Activated CD4-positive, alpha-beta T cell treated with anti-CD3 and anti-CD28 coated beads for 36 hours (primary cell): ENCODE data around the gene CYLD. TPM values are rescaled to one million over a fixed set of nuclear protein-coding genes. Genes with fewer than 3 reads are reported as not detected.

Source experiments
- ATAC-seq: fragments of 200-7000 bp; cut with Tn5 transposase; one replicate; pipeline ENCODE4 v1.10.0; 2021; ENCODE audit warnings: mild to moderate bottlenecking, moderate library complexity
- CTCF ChIA-PET: fragments of 350-600 bp; sonication (Branson Sonifier 250); formaldehyde crosslinking; loops from one replicate; lab custom pipeline; 2021; ENCODE audit warnings: antibody characterized with exemption; lab: Charles Lee
- POLR2A ChIA-PET: fragments of 350-600 bp; sonication (Branson Sonifier 250); formaldehyde crosslinking; loops from one replicate; lab custom pipeline; 2021; ENCODE audit warnings: antibody characterized with exemption, inconsistent platforms; lab: Charles Lee
- DNase-seq: peaks from one replicate; pipeline ENCODE4 v3.0.0-alpha.2; 2020
- H3K27ac Mint-ChIP-seq: one replicate; pipeline ENCODE4 v1.8.0; 2021; ENCODE audit warnings: mixed read lengths
- H3K27me3 Mint-ChIP-seq: one replicate; pipeline ENCODE4 v1.8.0; 2021; ENCODE audit warnings: mixed read lengths
- H3K36me3 Mint-ChIP-seq: one replicate; pipeline ENCODE4 v1.8.0; 2021; ENCODE audit warnings: low read depth, mixed read lengths
- H3K4me1 Mint-ChIP-seq: one replicate; pipeline ENCODE4 v1.8.0; 2021; ENCODE audit warnings: mixed read lengths
- H3K4me3 Mint-ChIP-seq: one replicate; pipeline ENCODE4 v1.8.0; 2021; ENCODE audit warnings: mild to moderate bottlenecking, moderate library complexity, mixed read lengths
- H3K9me3 Mint-ChIP-seq: one replicate; pipeline ENCODE4 v1.8.0; 2021; ENCODE audit warnings: low read depth, mixed read lengths
- intact Hi-C, 2 experiments: fragments of 100-400 bp; cut with DNase I in 1 of 2; cut with micrococcal nuclease in 1 of 2; formaldehyde crosslinking; loops; one replicate each; pipeline versions ENCODE4 v1.14.2 to v1.15.1; 2022 to 2024; cut with DNase I, micrococcal nuclease
- total RNA-seq, 2 experiments: library from RNA; stranded (reverse); gene quantifications; one replicate each; pipeline ENCODE4 v1.2.3, GENCODE V29; 2021

Gene CYLD
- total RNA-seq, 2 experiments from 2014 or later = 72.4 to 92.8 TPM

DNA sequence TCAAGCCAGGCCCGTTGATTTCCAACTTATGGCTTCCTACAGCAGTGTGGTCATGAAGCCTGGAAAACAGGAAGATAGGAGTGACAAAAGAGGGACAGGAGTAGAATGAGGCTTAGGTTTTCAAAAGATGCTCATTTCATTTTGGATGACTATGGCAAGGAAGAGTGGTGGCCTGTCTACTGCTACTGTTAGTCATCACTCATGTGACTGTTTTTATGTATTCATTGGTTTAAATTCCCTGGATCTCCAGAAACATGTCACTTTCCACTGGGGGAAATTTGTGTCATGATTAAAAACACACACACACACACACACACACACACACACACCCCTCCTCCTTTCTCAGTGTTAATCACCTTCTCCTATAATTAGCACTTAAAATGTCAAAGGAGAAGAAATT lies 1.1 kb upstream of the CYLD start:
- ATAC-seq = no peak
- POLR2A ChIA-PET = interaction anchor here (1.2 to 2.2 kb wide), 3 partner anchors 32 to 74 kb away, joined by 6 to 9 read pairs (median 6); partner anchors contain the start of gene SNX20
- H3K36me3 Mint-ChIP-seq = peaks cover 19% of the 10 kb centered on the region

DNA sequence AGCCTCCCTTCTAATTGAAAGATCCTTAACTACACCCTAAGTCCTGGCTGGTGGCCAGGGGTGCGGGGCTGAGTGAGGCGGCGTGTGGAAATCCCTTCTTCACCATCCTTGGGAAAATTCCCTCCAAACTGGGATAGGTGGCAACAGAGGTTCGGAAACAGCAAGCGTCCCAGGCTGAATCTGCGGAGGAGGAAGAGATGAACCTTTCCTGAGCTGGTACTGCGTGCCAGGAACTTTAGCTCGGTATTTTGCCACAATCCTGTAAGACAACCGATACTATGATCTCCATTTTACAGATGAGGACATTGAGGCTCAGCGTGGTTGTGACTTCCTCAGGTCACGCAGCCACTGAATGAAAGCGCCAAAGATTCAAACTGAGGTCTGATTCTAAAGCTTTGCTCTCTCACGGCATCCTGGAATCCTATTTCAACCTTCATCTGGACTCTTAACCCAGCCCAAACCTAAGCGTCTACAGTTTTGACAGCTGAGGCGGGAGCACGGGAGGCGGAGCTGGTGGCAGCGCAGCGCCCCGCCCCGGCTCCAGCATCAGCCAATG lies 583 bp upstream of the CYLD start:
- H3K4me1 Mint-ChIP-seq = peaks cover 48% of the 10 kb centered on the region
- ATAC-seq (peak; percentile 1), DNase-seq (no peak)
- CTCF ChIA-PET = interaction anchor here (0.6 to 2.2 kb wide), 12 partner anchors 9 to 88 kb away, joined by 3 to 21 read pairs (median 5); partner anchors contain the start of gene SNX20
- H3K27me3 Mint-ChIP-seq = no peaks in the 10 kb centered on the region
- intact Hi-C loops = loop anchor here (1.0 to 10.0 kb wide), 11 partner anchors 42 to 717 kb away; partner anchors contain the start of genes CNEP1R1 (in 2 of the 2), NKD1 (in 2 of the 2) and TENT4B (in 1 of the 2)
- peak overlapping the region; percentile 93 for H3K4me3 Mint-ChIP-seq
- H3K27ac Mint-ChIP-seq = peak overlapping the region; percentile 94
- H3K9me3 Mint-ChIP-seq = no peaks in the 10 kb centered on the region
- H3K36me3 Mint-ChIP-seq = peaks cover 22% of the 10 kb centered on the region
- POLR2A ChIA-PET = interaction anchor here (0.6 to 2.2 kb wide), 8 partner anchors 24 to 467 kb away, joined by 3 to 9 read pairs (median 4); partner anchors contain the start of gene SNX20

More for the DNA sequence above, 1.1 kb upstream of the CYLD start:
- Mint-ChIP-seq H3K9me3 (no peaks in the 10 kb centered on the region), H3K27me3 (no peaks in the 10 kb centered on the region), H3K4me1 (peaks cover 51% of the 10 kb centered on the region), H3K27ac (peak overlapping the region; percentile 94), H3K4me3 (peak overlapping the region; percentile 93)
- intact Hi-C loops = loop anchor here (1.0 to 10.0 kb wide), 11 partner anchors 41 to 716 kb away; partner anchors contain the start of genes CNEP1R1 (in 2 of the 2), NKD1 (in 2 of the 2) and TENT4B (in 1 of the 2)
- CTCF ChIA-PET = interaction anchor here (0.6 to 2.2 kb wide), 7 partner anchors 9 to 73 kb away, joined by 3 to 21 read pairs (median 6); partner anchors contain the start of gene SNX20
- DNase-seq = no peak

DNA sequence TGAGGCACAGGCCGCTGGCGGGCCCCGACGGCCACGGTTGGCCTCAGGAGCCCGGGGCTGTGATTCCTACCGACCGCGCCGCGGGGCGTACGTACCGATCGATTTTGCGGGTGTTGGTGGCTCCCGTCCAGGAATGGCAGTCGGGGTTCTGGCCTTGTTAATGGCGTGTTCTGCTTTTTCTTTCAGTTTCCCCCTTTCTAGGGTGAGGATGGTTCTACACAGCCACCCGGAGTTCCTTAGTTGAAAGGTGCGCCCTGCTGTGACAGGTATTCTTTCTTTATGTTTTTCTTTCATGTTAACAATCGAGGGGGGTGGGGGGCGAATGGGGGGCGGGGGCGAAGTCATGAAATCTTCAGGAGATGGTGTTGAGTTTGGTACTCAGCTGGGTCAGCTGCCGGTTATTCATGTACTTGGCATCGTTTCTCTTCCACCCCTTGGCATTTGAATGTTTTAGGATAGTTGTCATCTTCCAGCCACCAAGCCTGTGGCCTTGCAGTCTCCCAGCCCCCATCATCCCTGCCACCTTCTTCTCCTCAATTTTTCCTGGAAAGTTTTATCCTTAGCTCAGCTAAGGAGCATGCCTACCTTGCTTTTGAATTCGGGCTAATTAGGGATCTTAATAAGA lies 802 bp downstream of the CYLD start:
- POLR2A ChIA-PET = no interaction called here
- peak; percentile 5 for ATAC-seq
- H3K36me3 Mint-ChIP-seq = peaks cover 26% of the 10 kb centered on the region

DNA sequence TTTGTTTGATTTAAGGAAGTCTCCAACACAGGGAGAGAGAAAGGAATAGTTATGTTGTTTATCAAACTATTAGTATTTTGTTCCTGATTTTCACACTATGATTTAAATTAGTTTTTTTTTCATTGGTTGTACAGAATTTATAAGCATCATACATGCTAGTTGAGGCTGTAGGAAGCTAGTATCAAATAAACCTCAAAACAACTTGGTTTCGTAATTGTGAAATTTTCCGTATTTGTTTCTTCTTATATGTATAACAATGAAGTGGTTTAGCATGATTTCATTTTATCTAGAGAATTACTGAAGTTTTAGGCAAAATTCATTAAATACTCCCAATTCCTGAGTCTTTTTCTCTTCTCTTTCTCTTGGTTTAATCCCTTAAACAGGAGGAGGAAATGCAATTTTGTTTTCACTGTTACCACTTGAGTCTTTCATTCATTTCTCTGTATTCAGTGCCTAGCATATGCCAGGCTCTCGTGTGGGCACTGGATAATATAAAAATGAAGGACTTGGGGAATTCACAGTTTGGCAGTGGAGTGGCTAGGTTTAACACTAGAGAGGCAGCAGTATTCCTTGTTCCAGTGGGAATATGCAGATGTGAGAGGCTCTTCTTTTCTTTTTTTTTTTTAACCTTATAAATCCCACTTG lies 1.8 kb downstream of the CYLD start:
- Mint-ChIP-seq H3K4me3 (peak overlapping the region; percentile 93), H3K27ac (peak overlapping the region; percentile 95), H3K36me3 (peaks cover 26% of the 10 kb centered on the region), H3K4me1 (peaks cover 50% of the 10 kb centered on the region), H3K9me3 (no peaks in the 10 kb centered on the region), H3K27me3 (no peaks in the 10 kb centered on the region)
- DNase-seq (no peak), ATAC-seq (no peak)
- CTCF ChIA-PET = interaction anchor here (0.9 to 10.7 kb wide), 14 partner anchors 22 to 718 kb away, joined by 3 to 298 read pairs (median 4); partner anchors contain the start of genes CNEP1R1 and SNX20
- POLR2A ChIA-PET = interaction anchor here (0.6 to 1.2 kb wide), 5 partner anchors 22 to 76 kb away, joined by 3 to 5 read pairs (median 4); no protein-coding TSS in a partner anchor
- intact Hi-C loops = loop anchor here (2.0 to 10.0 kb wide), 8 partner anchors 46 to 719 kb away; partner anchors contain the start of genes CNEP1R1 (in 1 of the 2), NKD1 (in 1 of the 2) and TENT4B (in 1 of the 2)

More for the DNA sequence above, 802 bp downstream of the CYLD start:
- Mint-ChIP-seq H3K4me1 (peaks cover 44% of the 10 kb centered on the region), H3K27me3 (no peaks in the 10 kb centered on the region), H3K27ac (peak overlapping the region; percentile 95), H3K4me3 (peak overlapping the region; percentile 93), H3K9me3 (no peaks in the 10 kb centered on the region)
- intact Hi-C loops = loop anchor here (1.0 to 10.0 kb wide), 10 partner anchors 45 to 718 kb away; partner anchors contain the start of genes CNEP1R1 (in 1 of the 2), NKD1 (in 1 of the 2), SNX20 (in 1 of the 2) and TENT4B (in 1 of the 2)
- CTCF ChIA-PET = interaction anchor here (2.2 kb wide), 1 partner anchor 75 kb away, joined by 21 read pairs; no protein-coding TSS in a partner anchor
- peak; percentile 79 for DNase-seq

DNA sequence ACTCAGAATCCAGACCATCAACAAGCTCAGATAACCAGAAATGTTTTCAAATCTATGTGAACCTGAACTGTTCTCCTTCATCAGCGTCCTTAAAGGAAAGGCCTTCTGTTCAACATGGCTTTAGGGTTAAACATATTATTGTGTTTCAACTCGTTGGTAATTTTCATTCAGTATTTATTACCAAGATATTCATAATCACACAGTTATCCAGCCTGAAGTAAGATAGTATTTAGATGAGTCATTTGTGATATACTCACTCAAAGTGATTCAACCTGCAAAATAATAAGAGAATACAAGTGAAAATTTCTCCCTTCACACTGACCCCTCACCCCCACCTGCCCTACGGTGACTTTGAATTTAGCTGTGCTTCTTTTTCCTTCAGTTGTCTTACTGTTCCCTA lies 3.0 kb downstream of the CYLD start:
- ChIA-PET CTCF (interaction anchor here (0.6 to 10.7 kb wide), 19 partner anchors 19 to 720 kb away, joined by 3 to 298 read pairs (median 4); partner anchors contain the start of genes CNEP1R1 and SNX20), POLR2A (interaction anchor here (0.7 to 1.3 kb wide), 4 partner anchors 21 to 751 kb away, joined by 3 to 7 read pairs (median 4); no protein-coding TSS in a partner anchor)
- no peaks in the 10 kb centered on the region for H3K9me3 Mint-ChIP-seq
- intact Hi-C loops = loop anchor here (1.0 to 10.0 kb wide), 9 partner anchors 20 to 720 kb away; partner anchors contain the start of genes BRD7 (in 1 of the 2), CNEP1R1 (in 1 of the 2), NKD1 (in 1 of the 2) and TENT4B (in 1 of the 2)
- DNase-seq (peak; percentile 38), ATAC-seq (no peak)
- peak overlapping the region; percentile 95 for H3K27ac Mint-ChIP-seq
- peaks cover 59% of the 10 kb centered on the region for H3K4me1 Mint-ChIP-seq
- peaks cover 34% of the 10 kb centered on the region for H3K36me3 Mint-ChIP-seq
- peak overlapping the region; percentile 93 for H3K4me3 Mint-ChIP-seq
- H3K27me3 Mint-ChIP-seq = no peaks in the 10 kb centered on the region

DNA sequence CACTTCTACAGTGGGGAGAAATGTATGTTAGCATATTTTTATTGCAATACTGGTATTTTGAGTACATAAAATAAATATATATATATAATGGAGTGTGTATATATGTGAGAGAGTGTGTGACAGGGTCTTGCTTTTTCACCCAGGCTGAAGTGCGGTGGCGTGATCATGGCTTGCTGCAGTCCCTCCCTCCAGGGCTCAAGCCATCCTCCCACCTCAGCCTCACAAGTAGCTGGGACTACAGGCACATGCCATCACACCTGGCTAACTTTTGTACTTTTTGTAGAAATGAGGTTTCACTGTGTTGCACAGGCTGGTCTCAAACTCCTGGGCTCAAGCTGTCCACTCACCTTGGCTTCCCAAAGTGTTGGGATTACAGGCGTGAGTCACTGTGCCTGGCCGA lies 4.1 kb downstream of the CYLD start:
- peak overlapping the region; percentile 93 for H3K4me3 Mint-ChIP-seq
- H3K9me3 Mint-ChIP-seq = no peaks in the 10 kb centered on the region
- H3K4me1 Mint-ChIP-seq = peaks cover 60% of the 10 kb centered on the region
- H3K36me3 Mint-ChIP-seq = peaks cover 41% of the 10 kb centered on the region
- H3K27ac Mint-ChIP-seq = peak overlapping the region; percentile 95
- H3K27me3 Mint-ChIP-seq = no peaks in the 10 kb centered on the region
- ChIA-PET POLR2A (interaction anchor here (0.6 to 1.4 kb wide), 2 partner anchors 73 to 79 kb away, joined by 3 to 5 read pairs; no protein-coding TSS in a partner anchor), CTCF (interaction anchor here (0.6 to 10.7 kb wide), 16 partner anchors 16 to 534 kb away, joined by 3 to 298 read pairs (median 5); partner anchors contain the start of gene SNX20)
- no peak for ATAC-seq
- intact Hi-C loops = loop anchor here (1.0 to 10.0 kb wide), 7 partner anchors 19 to 721 kb away; partner anchors contain the start of genes BRD7 (in 1 of the 2), CNEP1R1 (in 1 of the 2) and TENT4B (in 1 of the 2)
- DNase-seq = peak; percentile 43

DNA sequence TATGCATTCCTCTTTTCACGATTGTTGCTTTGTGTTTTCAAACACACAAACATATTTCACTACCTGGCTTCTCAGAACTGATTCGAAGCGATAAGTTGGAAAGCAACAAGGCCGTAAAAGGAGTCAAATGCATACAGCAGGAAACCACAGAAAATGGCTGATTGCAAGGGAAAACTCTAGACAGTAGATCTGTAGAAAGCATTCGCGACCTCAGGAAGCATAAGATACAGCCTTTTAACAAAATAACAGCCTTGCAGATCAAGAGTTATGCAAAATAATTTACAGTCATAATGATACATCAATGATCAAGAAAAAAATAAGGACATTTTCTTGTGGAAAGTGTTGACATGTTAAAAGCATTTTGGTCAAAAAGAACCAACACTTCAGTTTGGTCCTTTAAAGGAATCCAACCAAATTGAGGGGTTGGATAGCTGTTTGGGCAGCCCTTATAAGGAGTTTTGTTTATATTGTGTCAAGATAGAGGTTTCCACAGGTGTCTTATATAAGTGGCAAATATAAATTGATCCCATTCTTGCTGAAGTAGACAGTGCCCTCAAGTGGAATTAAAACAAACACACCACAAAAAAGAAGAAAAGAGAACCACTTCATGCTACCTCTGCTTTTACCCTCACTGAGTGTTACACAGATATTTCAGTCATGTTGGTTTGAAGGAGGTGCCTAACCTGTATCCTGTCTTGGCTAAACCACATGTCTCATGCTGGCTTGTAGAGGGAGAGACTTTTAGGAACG lies 5.5 kb downstream of the CYLD start:
- POLR2A ChIA-PET = interaction anchor here (1.4 kb wide), 1 partner anchor 81 kb away, joined by 5 read pairs; no protein-coding TSS in a partner anchor
- DNase-seq (no peak), ATAC-seq (peak; percentile 74)
- peaks cover 66% of the 10 kb centered on the region for H3K4me1 Mint-ChIP-seq
- peak overlapping the region; percentile 68 for H3K4me3 Mint-ChIP-seq
- peaks cover 47% of the 10 kb centered on the region for H3K36me3 Mint-ChIP-seq
- intact Hi-C loops = loop anchor here (1.0 to 10.0 kb wide), 13 partner anchors 59 to 723 kb away; partner anchors contain the start of genes BRD7 (in 1 of the 2), CNEP1R1 (in 1 of the 2), NKD1 (in 1 of the 2) and SNX20 (in 1 of the 2)
- CTCF ChIA-PET = interaction anchor here (0.6 to 10.7 kb wide), 25 partner anchors 10 to 722 kb away, joined by 3 to 298 read pairs (median 4); partner anchors contain the start of genes CNEP1R1 and SNX20
- H3K27ac Mint-ChIP-seq = peak overlapping the region; percentile 88
- no peaks in the 10 kb centered on the region for H3K9me3 Mint-ChIP-seq
- no peaks in the 10 kb centered on the region for H3K27me3 Mint-ChIP-seq

DNA sequence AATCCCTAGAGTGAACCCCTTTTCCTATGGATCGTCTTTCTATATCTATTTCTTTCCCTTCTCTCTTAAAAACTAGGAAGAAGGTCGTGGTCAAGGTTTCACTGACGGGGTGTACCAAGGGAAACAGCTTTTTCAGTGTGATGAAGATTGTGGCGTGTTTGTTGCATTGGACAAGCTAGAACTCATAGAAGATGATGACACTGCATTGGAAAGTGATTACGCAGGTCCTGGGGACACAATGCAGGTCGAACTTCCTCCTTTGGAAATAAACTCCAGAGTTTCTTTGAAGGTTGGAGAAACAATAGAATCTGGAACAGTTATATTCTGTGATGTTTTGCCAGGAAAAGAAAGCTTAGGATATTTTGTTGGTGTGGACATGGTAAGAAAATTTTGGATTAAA lies 9.6 kb downstream of the CYLD start:
- ChIA-PET POLR2A (interaction anchor here (0.6 kb wide), 1 partner anchor 553 kb away, joined by 5 read pairs; no protein-coding TSS in a partner anchor), CTCF (interaction anchor here (0.6 to 10.7 kb wide), 13 partner anchors 13 to 425 kb away, joined by 3 to 298 read pairs (median 3); no protein-coding TSS in a partner anchor)
- Mint-ChIP-seq H3K4me1 (peaks cover 72% of the 10 kb centered on the region), H3K9me3 (peaks cover 2% of the 10 kb centered on the region), H3K4me3 (peak overlapping the region; percentile 21), H3K27me3 (no peaks in the 10 kb centered on the region), H3K36me3 (peaks cover 48% of the 10 kb centered on the region), H3K27ac (peak overlapping the region; percentile 65)
- DNase-seq (no peak), ATAC-seq (no peak)
- intact Hi-C loops = no loop called here

DNA sequence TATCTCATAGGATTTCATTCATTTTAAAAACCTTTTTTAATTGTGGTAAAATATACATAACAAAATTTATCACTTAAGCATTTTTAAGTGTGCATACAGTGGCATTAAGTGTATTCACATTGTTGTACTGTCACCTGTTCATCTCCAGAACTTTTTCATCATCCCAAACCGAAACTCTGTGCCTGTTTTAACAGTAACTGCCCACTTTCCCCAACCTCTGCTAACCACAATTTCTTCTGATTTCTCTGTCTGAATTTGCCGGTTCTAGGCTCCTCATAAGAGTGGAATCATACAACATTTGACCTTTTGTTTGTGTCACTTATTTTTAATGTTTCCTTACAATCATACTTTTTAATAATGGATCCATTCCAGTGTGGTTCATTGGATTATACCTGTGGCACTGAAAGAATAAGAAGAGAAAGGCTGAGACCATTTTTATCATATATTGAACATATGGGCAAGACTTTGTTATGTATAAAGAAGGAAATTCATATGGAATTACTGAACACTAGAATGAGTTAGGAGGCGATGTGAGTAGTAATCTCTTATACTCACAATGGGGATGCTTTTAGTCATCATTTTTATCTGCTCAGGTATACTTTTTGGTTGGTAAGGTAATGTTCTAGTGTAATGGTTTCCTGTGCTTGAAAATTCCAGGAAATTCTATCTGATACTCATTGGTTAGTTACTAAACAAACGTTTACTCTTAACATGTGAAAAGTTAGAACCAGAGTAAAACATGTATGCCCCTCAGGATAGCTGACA lies 10.8 kb downstream of the CYLD start:
- ChIA-PET POLR2A (no interaction called here), CTCF (interaction anchor here (1.0 to 10.7 kb wide), 4 partner anchors 13 to 81 kb away, joined by 3 to 298 read pairs (median 21); no protein-coding TSS in a partner anchor)
- Mint-ChIP-seq H3K9me3 (peaks cover 2% of the 10 kb centered on the region), H3K4me3 (peak overlapping the region; percentile 3), H3K27ac (peak overlapping the region; percentile 76), H3K27me3 (no peaks in the 10 kb centered on the region), H3K36me3 (peaks cover 45% of the 10 kb centered on the region), H3K4me1 (peaks cover 69% of the 10 kb centered on the region)
- ATAC-seq (peak; percentile 64), DNase-seq (no peak)
- intact Hi-C loops = no loop called here
